Stimulated activated CD4-positive, alpha-beta T cell treated with anti-CD3 and anti-CD28 coated beads, TNF-alpha, amount 100 ng/mL, for 24 hours (primary cell): ENCODE data around the gene SHISA5.
"Not testable (repeated sequence)": the region's sequence is repeated elsewhere in the genome, so short reads cannot be mapped to it uniquely, and the experiment has no call there.

Source experiments
- DNase-seq, 3 experiments: peaks; one replicate each; pipeline ENCODE4 v3.0.0-alpha.2; 2020; ENCODE audit warnings: low read depth in 3 of 3

SHISA5 gene

DNA sequence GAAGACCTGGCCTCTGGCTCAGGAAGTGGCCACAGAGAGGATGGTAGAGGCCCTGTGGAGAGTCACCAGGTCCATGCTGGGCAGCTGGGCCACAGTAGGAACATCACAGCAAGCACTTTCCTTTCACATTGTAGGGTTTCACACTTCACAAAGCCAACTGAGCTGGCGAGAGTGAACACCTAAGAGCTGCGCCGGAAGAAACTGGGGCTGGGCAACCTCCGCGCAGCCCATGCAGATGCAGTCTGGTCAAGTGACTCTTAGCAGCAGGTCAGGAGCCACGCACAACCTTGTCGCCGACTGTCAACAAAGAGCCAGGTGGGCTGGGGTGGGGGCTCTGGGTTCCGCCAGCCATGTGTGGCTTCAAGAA, 15.3 kb upstream of the SHISA5 start:
- no peak for DNase-seq

GRCh38 chr3:48518638-48519276, 14.8 kb upstream of the SHISA5 start:
- DNase-seq, result no peak

DNA sequence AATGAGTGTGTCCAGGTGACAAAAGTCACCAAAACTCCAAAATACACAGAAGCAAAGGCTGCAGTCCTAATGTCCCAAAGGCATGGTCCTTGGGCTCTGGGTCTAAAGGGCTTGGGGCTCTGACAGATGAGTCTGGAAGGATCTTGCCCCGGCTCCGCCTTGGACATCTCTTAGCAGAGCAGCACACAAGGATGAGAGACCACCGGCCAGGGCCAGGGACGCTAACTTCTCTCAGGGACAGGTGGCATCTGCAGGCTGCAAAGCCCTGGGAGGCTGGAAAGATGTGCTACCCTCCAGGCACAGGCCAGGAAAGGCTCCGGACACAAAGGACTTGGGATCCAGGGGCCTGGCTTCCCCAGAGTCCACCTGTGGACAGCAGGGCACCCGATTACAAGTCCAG, 14.1 kb upstream of the SHISA5 start:
- DNase-seq, result no peak

GRCh38 chr3:48516571-48516970, 12.6 kb upstream of the SHISA5 start:
- DNase-seq, result no peak

- no peak for DNase-seq
Observed at GRCh38 chr3:48514431-48515227, 10.7 kb upstream of the SHISA5 start.

- DNase-seq, result no peak
Observed at GRCh38 chr3:48511551-48511950, 7.6 kb upstream of the SHISA5 start.

- peak; percentile 46 to 66 (median 57) for DNase-seq
Observed at GRCh38 chr3:48507256-48508061, 3.5 kb upstream of the SHISA5 start.

- no peak for DNase-seq
Observed at GRCh38 chr3:48505968-48506504, 2.1 kb upstream of the SHISA5 start.

- DNase-seq, result no peak
Observed at GRCh38 chr3:48505146-48505545, 1.2 kb upstream of the SHISA5 start.

GRCh38 chr3:48503401-48504050, 448 bp downstream of the SHISA5 start:
- DNase-seq, result no peak

DNA sequence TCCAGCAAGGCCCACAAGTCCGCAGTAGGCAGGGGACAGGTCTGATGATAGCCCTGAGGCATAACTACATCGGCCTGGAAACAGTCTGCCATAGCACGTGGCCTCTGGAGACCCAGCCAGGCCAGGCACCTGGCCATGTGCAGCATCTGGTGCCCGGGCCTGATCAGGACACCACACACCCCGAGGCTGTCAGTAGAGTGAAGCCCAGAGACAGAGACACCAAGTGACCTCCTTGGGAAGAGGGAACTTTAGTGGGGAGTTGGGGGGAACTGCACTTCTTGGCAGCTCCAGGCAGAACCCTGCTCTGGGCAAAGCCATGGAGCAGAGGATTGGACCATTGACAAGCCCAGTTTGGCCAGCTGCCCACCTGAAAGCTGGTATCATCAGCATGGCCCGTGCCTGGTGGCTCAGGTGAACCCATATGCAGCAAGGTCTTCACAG, 1.2 kb downstream of the SHISA5 start:
- no peak for DNase-seq

DNA sequence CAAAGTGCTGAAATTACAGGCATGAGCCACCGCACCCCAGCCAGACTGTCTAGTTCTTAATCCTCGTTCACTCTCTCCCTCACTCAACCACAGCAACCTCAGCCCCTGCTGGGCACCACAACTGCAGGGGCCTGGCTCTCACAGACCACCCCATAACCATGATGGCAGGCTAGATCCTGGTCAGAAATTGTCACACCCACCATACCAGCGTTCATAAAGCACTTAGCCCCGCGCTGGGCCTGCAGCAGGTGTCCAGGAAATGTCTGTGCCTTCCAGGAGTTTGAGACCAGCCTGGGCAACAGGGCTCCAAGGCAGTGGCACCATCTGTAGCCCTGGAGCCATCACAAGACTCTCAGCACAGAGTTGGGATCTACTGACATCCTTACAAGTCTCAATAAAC, 1.9 kb downstream of the SHISA5 start:
- no peak for DNase-seq

GRCh38 chr3:48501196-48501595, 2.8 kb downstream of the SHISA5 start:
- DNase-seq, result no peak

GRCh38 chr3:48500656-48501055, 3.3 kb downstream of the SHISA5 start:
- no peak for DNase-seq

GRCh38 chr3:48493203-48493501, 10.8 kb downstream of the SHISA5 start:
- DNase-seq, result no peak

DNA sequence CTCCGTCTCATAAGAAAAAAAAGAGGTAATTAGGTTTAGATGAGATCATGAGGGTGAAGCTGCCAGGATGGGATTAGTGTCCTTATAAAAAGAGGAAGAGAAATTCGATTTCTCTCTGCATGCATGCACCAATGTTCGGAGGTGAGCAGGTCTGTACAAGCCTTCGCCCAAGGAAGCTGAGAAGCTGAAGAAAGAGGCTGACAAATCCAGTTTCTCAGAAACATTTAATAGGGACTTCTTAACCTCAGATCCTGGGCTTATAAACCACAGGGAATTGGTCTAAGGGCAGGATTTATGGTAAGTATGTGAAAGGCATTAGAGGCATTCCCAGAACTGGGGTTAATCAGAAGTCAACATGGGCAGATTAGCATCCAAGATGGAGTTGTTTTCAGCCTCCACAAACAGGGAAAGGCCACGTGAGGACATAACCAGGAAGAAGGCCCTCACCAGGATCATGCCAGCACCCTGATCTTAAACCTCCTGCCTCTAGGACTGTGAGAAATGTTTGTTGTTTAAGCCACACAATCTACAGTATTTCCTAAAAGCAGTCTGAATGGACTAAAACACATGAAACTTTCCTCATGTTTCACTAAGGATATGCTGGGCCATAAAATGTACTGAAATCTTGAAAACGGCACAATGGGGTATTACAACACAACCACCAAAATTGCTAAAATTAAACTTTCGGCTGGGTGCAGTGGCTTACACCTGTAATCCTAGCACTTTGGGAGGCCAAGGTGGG, 11.3 kb downstream of the SHISA5 start:
- no peak for DNase-seq

DNA sequence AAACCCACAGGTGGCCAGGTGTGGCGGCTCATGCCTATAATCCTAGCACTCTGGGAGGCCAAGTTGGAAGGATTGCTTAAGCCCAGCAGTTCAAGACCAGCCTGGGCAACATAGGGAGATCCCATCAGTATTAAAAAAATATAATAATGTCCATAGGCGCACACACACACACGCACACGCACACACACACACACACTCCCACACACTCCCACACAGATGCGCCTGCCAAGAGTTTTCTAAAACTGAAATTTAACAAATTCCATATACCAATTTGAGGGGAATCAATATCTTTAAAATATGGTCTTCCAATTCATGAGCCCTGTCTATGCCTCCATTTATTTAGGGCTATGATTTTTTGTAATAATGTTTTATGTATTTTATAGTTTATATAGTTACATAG, 17.0 kb downstream of the SHISA5 start:
- no peak for DNase-seq

DNA sequence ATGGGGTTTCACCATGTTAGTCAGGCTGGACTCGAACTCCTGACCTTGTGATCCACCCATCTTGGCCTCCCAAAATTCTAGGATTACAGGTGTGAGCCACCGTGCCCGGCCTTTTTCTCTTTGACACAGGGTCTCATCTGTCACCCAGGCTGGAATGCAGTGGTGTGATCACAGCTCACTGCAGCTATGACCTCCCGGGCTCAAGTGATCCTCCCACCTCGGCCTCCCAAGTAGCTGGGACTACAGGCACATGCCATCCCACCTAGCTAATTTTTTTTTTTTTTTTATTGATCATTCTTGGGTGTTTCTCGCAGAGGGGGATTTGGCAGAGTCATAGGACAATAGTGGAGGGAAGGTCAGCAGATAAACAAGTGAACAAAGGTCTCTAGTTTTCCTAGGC, 21.2 kb downstream of the SHISA5 start:
- not testable (repeated sequence) for DNase-seq

DNA sequence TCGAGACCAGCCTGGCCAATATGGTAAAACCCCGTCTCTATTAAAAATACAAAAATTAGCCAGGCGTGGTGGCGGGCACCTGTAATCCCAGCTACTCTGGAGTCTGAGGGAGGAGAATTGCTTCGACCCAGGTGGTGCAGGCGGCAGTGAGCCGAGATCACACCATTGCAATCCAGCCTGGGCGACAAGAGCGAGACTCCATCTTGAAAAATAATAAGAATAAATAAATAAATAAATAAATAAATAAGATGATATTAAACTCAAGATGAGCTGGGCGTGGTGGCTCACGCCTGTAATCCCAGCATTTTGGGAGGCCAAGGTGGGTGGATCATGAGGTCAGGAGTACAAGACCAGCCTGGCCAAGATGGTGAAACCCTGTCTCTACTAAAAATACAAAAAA, 23.1 kb downstream of the SHISA5 start:
- not testable (repeated sequence) for DNase-seq

DNA sequence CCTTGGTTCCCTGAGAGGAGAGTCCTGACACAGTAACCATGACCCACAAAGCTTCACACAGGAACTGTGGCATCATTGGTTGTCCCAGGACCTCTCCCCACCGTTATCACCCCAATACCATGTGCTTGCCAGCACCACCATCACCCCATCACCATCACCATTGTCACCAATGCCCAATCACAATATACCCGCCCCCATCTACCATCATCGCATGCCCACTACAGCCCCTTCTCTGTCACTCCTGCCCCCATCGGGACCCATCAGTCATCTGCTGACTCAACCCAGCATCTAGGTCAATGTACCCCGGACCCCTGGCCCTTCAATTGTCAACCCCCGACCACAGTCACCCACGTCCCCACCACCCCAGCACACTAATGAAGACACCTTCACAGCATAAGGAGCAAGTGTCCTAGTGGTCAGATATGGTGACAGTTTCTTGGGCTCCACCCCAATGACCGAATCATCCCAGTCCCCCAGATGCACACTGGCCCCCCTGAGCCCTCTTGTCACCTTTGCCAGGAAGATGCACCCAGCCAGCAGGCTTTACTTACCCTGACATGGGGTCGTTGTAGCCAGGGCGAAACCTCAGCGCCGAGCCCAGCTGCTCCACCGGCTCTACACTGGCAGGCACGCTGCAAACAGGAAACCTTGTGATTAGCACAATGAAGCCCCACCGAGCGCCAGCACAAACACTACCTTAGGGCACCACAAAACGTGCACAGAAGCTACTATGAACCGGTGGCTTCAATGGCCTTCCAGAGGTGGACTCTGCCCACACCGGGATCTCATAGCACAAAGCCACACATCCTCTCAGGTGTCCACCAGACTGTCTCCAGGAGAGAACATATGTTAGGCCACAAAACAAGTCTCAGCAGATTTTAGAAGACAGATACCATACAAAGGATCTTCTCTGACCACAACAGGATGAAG, 25.1 kb downstream of the SHISA5 start:
- DNase-seq, result no peak
